Measurements from ENCODE around the gene MLLT3.

Gene MLLT3

DNA sequence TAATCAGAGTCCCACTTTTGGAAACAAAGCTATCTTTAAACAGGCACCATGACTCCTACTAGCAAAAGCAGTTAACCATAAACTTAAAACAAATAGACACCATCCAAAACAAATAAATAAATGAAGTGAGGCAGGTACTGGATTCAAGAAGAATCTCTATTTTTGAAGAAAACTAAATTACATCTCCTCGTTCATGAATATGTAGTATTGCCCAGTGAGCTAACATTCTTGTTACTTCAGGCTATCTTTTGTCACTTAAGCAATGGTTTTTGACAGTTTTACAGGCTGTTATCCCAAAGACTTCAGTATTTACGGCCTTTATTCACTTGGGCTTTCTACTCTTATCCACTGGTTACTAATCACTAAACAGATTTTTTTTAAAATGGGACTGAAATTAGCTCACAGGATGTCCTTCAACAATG is 242.5 kb downstream of the MLLT3 start:
- no peak for DNase-seq (ENCODE audit: low read depth)

GRCh38 chr9:20378851-20379250 is 243.4 kb downstream of the MLLT3 start:
- DNase-seq (ENCODE audit: low read depth), result no peak

GRCh38 chr9:20377790-20378189 is 244.5 kb downstream of the MLLT3 start:
- DNase-seq (ENCODE audit: low read depth), result no peak

DNA sequence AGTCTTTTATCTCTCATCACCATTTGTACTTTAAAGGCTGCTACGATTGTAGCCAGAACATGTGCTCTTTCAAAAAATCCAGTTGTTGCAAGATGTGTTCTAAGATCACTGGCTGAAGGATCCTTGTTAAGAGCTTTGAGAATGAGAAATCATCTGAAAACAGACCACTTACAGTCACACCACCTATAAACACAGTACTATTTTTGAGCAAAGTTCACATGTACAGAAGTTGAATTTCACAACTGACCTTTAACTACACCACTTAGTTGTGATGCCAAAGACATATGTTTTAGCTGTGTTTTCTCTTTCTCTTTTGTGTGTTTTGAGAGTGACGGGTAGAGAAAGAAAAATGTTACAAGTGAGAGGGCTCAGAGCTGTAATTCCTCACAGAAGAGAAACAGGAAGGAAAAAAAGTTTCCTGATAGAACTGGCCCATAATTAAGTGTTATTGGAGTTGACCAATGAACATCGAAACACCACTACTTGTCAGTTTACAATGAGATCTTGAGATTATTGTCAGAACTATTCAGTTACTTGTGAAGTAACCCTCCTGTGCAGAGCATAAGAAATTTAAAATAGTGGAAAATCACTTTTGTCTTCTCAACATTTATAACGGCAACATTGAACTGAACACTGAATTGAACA is 245.4 kb downstream of the MLLT3 start:
- no peak for DNase-seq (ENCODE audit: low read depth)

DNA sequence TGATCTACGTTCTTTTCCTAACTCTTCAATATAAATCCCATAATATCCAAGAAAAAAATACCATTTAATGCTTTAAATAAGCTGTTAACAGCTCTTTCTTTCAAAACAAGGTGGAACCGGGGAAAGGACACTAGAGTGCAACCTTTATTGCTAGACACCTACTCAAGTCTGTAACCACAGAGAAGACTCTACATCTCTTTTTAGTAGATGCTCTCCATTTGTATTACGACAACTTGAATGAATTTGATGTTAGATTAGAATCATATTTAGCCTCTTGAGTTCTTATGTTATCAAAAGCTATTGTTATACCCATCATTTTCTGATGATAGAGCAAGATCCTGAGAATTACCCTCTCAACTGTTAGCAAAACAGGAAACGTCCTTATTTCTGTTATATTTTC is 246.3 kb downstream of the MLLT3 start:
- no peak for DNase-seq (ENCODE audit: low read depth)

DNA sequence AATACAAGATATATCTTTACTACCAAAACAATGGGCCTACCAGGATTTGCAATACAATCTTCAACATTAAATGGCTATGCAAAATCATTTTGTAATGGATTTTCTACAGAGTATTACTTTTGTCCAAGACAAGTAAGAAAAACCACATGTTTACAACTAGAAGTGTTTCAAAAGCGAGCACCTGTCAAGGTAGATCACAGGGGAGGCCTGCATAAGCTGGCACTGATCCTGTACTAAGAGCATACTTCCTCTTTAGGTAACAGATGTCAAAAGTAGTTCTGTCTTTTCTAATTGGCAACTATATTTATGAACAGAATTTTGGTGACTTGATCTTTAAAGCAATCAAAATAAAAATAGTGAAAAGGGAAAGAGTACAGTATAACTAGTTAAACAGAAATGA is 249.0 kb downstream of the MLLT3 start:
- no peak for DNase-seq (ENCODE audit: low read depth)

GRCh38 chr9:20369391-20369790 is 252.9 kb downstream of the MLLT3 start:
- DNase-seq (ENCODE audit: low read depth), result no peak

GRCh38 chr9:20367855-20368254 is 254.4 kb downstream of the MLLT3 start:
- no peak for DNase-seq (ENCODE audit: low read depth)

- DNase-seq (ENCODE audit: low read depth), result no peak
Observed at GRCh38 chr9:20364959-20365358, 257.3 kb downstream of the MLLT3 start.

- no peak for DNase-seq (ENCODE audit: low read depth)
Observed at GRCh38 chr9:20363233-20363632, 259.1 kb downstream of the MLLT3 start.

GRCh38 chr9:20361656-20362570 is 260.4 kb downstream of the MLLT3 start:
- no peak for DNase-seq (ENCODE audit: low read depth)

- DNase-seq (ENCODE audit: low read depth), result no peak
Observed at GRCh38 chr9:20361229-20361628, 261.1 kb downstream of the MLLT3 start.

- DNase-seq (ENCODE audit: low read depth), result no peak
Observed at GRCh38 chr9:20358207-20358606, 264.1 kb downstream of the MLLT3 start.

- DNase-seq (ENCODE audit: low read depth), result no peak
Observed at GRCh38 chr9:20357037-20357432, 265.3 kb downstream of the MLLT3 start.

DNA sequence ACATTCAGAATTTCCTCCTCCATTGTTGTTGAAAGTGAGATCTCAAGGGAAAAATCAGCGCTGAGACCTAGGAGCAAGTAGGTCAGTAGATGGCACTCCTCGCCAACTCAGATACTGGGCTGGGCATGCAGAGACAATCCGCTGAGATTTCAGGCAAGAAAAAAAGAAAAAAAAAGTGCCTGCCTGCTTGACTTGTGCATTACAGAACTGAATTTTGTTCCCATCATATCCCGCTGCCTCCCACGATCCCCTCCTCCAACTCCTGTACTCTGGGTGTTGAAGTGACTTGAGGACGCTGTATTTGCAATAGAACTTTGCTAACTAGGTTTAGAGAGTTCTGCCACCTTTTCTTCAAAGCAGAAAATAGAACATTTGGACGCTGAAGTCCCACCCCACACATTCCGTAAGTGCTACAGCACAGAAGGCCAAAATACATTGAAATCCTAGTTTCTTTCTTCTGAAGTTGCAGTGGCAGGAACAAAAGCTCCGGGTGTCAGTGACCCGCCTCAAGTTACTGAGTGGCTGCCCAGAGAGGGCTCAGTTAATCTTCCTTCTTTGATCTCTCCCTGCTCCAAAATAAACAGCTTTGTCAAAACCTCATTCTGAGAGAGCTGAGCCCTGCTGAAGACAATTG is 265.8 kb downstream of the MLLT3 start:
- DNase-seq (ENCODE audit: low read depth), result peak; percentile 14

GRCh38 chr9:20355022-20355421 is 267.3 kb downstream of the MLLT3 start:
- DNase-seq (ENCODE audit: low read depth), result no peak

DNA sequence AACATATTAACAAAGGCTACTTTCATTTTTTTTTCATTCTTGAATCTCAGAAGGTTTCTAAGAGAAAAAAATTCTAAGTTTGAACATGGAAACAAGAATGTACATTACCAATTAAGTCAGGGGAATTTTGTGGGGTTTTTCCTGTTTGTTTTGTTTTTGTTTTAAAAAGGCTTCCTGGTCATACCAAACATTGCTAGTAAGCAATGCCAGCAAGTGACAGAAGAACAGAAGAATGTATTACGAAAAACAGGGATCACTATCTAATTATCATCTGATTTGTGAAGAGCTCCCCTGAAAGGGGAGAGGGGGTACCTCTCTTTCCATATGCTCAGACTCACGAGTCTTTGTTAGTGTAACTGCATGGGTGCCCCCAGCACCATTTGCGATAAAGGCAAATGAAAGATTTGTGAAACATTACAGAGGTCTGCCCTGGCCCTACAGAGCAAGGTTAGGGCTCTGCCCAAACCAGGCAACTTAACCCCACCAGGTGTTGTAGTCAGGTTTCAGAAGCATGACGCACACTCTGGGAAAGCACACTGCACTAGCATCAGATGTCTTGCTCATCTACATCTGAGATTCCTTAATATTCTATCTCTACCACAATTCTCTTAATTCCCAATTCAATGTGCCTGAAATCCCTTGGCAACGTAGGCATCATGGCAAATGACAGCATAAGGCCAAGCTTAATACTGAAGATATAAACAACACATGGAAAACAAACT is 268.2 kb downstream of the MLLT3 start:
- DNase-seq (ENCODE audit: low read depth), result no peak

- DNase-seq (ENCODE audit: low read depth), result no peak
Observed at GRCh38 chr9:20353524-20353923, 268.8 kb downstream of the MLLT3 start.

DNA sequence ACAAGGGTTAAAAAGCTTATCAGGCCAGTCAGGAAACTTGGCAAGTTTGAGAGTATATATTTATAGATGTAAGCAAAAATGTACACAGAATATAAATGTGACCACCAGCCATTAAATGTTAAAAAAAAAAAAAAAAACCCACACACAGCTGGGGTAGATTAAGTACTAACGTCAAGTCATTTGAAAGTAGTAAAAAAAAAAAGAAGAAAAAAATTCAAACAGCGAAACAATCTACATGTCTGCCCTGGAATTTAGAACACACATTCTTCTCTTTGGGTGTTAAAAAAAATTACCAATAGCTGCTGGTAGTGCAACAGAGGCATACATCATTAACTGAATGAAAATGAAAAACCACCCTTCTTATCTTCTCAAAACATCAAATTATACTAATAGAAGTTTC is 269.7 kb downstream of the MLLT3 start:
- DNase-seq (ENCODE audit: low read depth), result no peak

DNA sequence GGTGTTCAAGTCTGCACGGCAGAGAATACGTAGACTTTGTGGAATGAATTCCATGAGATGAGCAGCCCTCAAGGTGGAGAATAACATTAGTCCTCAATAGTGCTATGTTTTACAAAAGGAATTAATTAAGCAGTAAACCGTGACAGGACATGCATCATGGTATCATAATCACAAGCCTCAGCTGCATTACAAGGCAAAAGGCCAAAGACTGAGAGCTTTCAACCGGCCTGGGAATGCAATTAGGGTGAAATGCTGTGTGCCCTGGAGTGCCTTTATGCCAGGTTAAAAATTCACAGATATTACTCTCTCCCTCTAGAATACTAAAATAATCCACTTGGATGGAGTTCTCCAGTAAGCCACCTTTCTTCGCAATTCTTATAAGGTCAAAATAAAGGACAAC is 270.6 kb downstream of the MLLT3 start:
- no peak for DNase-seq (ENCODE audit: low read depth)

- DNase-seq (ENCODE audit: low read depth), result no peak
Observed at GRCh38 chr9:20349568-20349967, 272.7 kb downstream of the MLLT3 start.

- no peak for DNase-seq (ENCODE audit: low read depth)
Observed at GRCh38 chr9:20343325-20343724, 279.0 kb downstream of the MLLT3 start.

- DNase-seq (ENCODE audit: low read depth), result no peak
Observed at GRCh38 chr9:20340511-20340861, 281.8 kb downstream of the MLLT3 start.
